Endodermal cell (in vitro differentiated cells): Measurements from ENCODE around the gene SIMC1. TPM values are rescaled to one million over a fixed set of nuclear protein-coding genes. Genes with fewer than 3 reads are reported as not detected.

Experiments
- DNase-seq: peaks from one replicate; pipeline ENCODE4 v3.0.0-alpha.2; 2017
- H3K27ac ChIP-seq: 2 replicates; pipeline ENCODE4 v1.5.1; 2013; ENCODE audit warnings: mild to moderate bottlenecking, low read depth, low read length, moderate library complexity
- H3K27me3 ChIP-seq: 2 replicates; pipeline ENCODE4 v1.6.1; 2013; ENCODE audit warnings: mild to moderate bottlenecking, low read length, moderate library complexity; ENCODE audit not compliant: insufficient read depth, control insufficient read depth, poor library complexity, severe bottlenecking
- H3K36me3 ChIP-seq: 2 replicates; pipeline ENCODE4 v1.7.0; 2013; ENCODE audit warnings: mild to moderate bottlenecking, low read length, moderate library complexity; ENCODE audit not compliant: control insufficient read depth, insufficient read depth
- H3K4me1 ChIP-seq: one replicate; pipeline ENCODE4 v1.7.0; 2013; ENCODE audit warnings: low read length; ENCODE audit not compliant: control insufficient read depth, insufficient read depth
- H3K4me3 ChIP-seq: 2 replicates; pipeline ENCODE4 v1.5.1; 2013; ENCODE audit warnings: mild to moderate bottlenecking, low read length, moderate library complexity
- H3K9ac ChIP-seq: 2 replicates; pipeline ENCODE4 v1.6.1; 2013; ENCODE audit warnings: mild to moderate bottlenecking, low read length, moderate library complexity; ENCODE audit not compliant: poor library complexity, severe bottlenecking; ENCODE audit errors: extremely low read depth
- H3K9me3 ChIP-seq: 2 replicates; pipeline ENCODE4 v1.6.1; 2013; ENCODE audit warnings: mild to moderate bottlenecking, low read length, moderate library complexity; ENCODE audit not compliant: control insufficient read depth
- H3K27ac Mint-ChIP-seq: 2 replicates; pipeline ENCODE4 v1.8.0; 2020; ENCODE audit warnings: mixed read lengths
- H3K27me3 Mint-ChIP-seq: 2 replicates; pipeline ENCODE4 v1.8.0; 2021; ENCODE audit warnings: mild to moderate bottlenecking, mixed read lengths; ENCODE audit not compliant: insufficient read depth
- H3K36me3 Mint-ChIP-seq: 2 replicates; pipeline ENCODE4 v1.8.0; 2020; ENCODE audit warnings: low read depth, mixed read lengths
- H3K4me1 Mint-ChIP-seq: 2 replicates; pipeline ENCODE4 v1.8.0; 2020; ENCODE audit warnings: mixed read lengths
- H3K4me3 Mint-ChIP-seq: 2 replicates; pipeline ENCODE4 v1.8.0; 2020; ENCODE audit warnings: mild to moderate bottlenecking, moderate library complexity, mixed read lengths
- H3K9me3 Mint-ChIP-seq: 2 replicates; pipeline ENCODE4 v1.8.0; 2020; ENCODE audit warnings: mild to moderate bottlenecking, mixed read lengths
- CTCF ChIP-seq: fragments of 200-600 bp; sonication (generic); conservative IDR thresholded peaks from 2 replicates; pipeline ENCODE4 v1.5.0; 2021; ENCODE audit warnings: antibody characterized with exemption, mild to moderate bottlenecking
- WGBS, 2 experiments: methylation state at CpG; one replicate each; pipeline versions ENCODE4 v1.1.5 to v1.1.7; 2013; ENCODE audit warnings: missing lambda C conversion rate in 2 of 2, mixed read lengths in 1 of 2; ENCODE audit not compliant: insufficient coverage in 1 of 2, insufficient read length in 1 of 2; 5-methylcytosine and 5-hydroxymethylcytosine counted together
- total RNA-seq, 2 donors: library from RNA; stranded (reverse); fragmentation: NEBNext Ultra II Directional in 1 of 2; extraction: Animal tissue kit (Norgen Biotek cat#: 25700) in 1 of 2; gene quantifications; 2 replicates in 1 of 2; 3 replicates in 1 of 2; pipeline ENCODE4 v1.2.1, GENCODE V29; 2021

SIMC1 gene
- total RNA-seq, 2 donors from 2014 or later: 23.5 to 35.8 TPM

GRCh38 chr5:176350416-176350815 is 112.2 kb downstream of the SIMC1 start:
- Mint-ChIP-seq H3K4me1 (peaks cover 3% of the 10 kb centered on the region), H3K27ac (peak overlapping the region; percentile 2), H3K36me3 (peaks cover 88% of the 10 kb centered on the region), H3K4me3 (no peak overlapping the region), H3K9me3 (no peaks in the 10 kb centered on the region), H3K27me3 (no peaks in the 10 kb centered on the region)
- Histone ChIP-seq H3K4me1 (no peaks in the 10 kb centered on the region), H3K4me3 (no peak overlapping the region), H3K27me3 (no peaks in the 10 kb centered on the region), H3K9me3 (no peaks in the 10 kb centered on the region), H3K9ac (no peak overlapping the region), H3K27ac (no peak overlapping the region), H3K36me3 (peaks cover 99% of the 10 kb centered on the region)
- 93 to 95% methylated on average over 4 to 8 of the region's 8 CpGs for WGBS, 2 experiments
- no peak for TF ChIP-seq CTCF
- DNase-seq: no peak

DNA sequence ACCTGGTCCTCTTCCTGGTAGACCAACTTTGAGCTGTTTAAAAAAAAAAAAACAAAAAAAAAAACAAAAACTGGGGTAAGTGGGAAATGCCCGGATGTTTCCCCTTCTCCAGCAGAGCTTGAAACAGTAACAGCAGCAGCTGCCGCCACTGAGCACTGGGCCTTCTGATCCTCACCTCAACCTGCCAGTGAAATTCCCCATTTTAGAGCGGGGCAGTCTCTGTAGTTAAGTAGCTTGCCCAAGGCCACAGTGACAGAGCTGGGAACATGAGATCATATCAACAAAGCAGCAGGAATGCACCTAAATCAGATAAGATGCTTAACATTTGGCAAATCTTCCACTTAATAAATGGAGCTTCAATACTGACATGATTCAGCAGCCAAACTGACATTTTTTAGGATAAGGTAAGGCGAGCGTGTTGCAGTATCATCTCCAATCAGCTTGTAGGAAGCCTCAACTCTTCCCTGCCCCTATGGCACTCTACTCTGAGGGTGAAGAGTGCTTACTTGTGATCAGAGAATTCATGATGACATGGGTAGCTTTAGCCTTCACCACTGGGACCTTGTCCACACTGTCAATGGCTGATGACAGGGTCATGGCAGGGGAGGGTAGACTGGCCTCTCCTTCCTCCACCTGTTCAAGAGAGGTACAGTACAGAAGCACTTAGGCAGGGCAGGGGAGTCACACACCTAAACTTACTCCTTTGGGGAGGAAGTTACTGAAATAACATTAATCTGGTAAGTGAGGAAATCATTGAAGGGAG is 114.1 kb downstream of the SIMC1 start:
- Histone ChIP-seq H3K4me1 (no peaks in the 10 kb centered on the region), H3K4me3 (no peak overlapping the region), H3K27ac (no peak overlapping the region), H3K9me3 (no peaks in the 10 kb centered on the region), H3K27me3 (no peaks in the 10 kb centered on the region), H3K9ac (no peak overlapping the region), H3K36me3 (peaks cover 97% of the 10 kb centered on the region)
- WGBS, 2 experiments: 92 to 95% methylated on average over 5 of the region's 5 CpGs
- Mint-ChIP-seq H3K27me3 (no peaks in the 10 kb centered on the region), H3K4me3 (no peak overlapping the region), H3K9me3 (no peaks in the 10 kb centered on the region), H3K4me1 (peaks cover 10% of the 10 kb centered on the region), H3K27ac (no peak overlapping the region), H3K36me3 (peaks cover 93% of the 10 kb centered on the region)
- no peak for TF ChIP-seq CTCF
- DNase-seq: no peak

GRCh38 chr5:176353533-176353932 is 115.3 kb downstream of the SIMC1 start:
- Histone ChIP-seq H3K27ac (no peak overlapping the region), H3K4me1 (no peaks in the 10 kb centered on the region), H3K4me3 (no peak overlapping the region), H3K9me3 (no peaks in the 10 kb centered on the region), H3K27me3 (no peaks in the 10 kb centered on the region), H3K36me3 (peaks cover 97% of the 10 kb centered on the region), H3K9ac (no peak overlapping the region)
- peaks cover 94% of the 10 kb centered on the region for H3K36me3 Mint-ChIP-seq
- 95 to 96% methylated on average over 4 of the region's 4 CpGs for WGBS, 2 experiments
- TF ChIP-seq CTCF: no peak
- H3K4me1 Mint-ChIP-seq: peaks cover 10% of the 10 kb centered on the region
- no peaks in the 10 kb centered on the region for H3K27me3 Mint-ChIP-seq
- H3K9me3 Mint-ChIP-seq: no peaks in the 10 kb centered on the region
- H3K27ac Mint-ChIP-seq: no peak overlapping the region
- no peak for DNase-seq
- no peak overlapping the region for H3K4me3 Mint-ChIP-seq
